Glomerular visceral epithelial cell (primary cell): ENCODE results near the gene GRK5.
A peak's percentile ranks its signal among the peaks of the same experiment; 100 is the strongest.
"Not testable (repeated sequence)": the region's sequence is repeated elsewhere in the genome, so short reads cannot be mapped to it uniquely, and the experiment has no call there.

Experiments used
- DNase-seq: peaks from one replicate; pipeline ENCODE4 v3.0.0-alpha.2; 2016; ENCODE audit errors: extremely low spot score

The GRK5 gene

GRCh38 chr10:119250641-119251314 is 43.4 kb downstream of the GRK5 start:
- peak; percentile 18 for DNase-seq

GRCh38 chr10:119251315-119251708 is 43.9 kb downstream of the GRK5 start:
- DNase-seq, result no peak

GRCh38 chr10:119252051-119252465 is 44.7 kb downstream of the GRK5 start:
- no peak for DNase-seq

GRCh38 chr10:119252470-119253151 is 45.2 kb downstream of the GRK5 start:
- no peak for DNase-seq

- DNase-seq, result peak; percentile 88
Observed at GRCh38 chr10:119253433-119254174, 46.2 kb downstream of the GRK5 start.

GRCh38 chr10:119254335-119254734 is 47.0 kb downstream of the GRK5 start:
- DNase-seq, result no peak

GRCh38 chr10:119256030-119256429 is 48.7 kb downstream of the GRK5 start:
- no peak for DNase-seq

- DNase-seq, result no peak
Observed at GRCh38 chr10:119256897-119257296, 49.5 kb downstream of the GRK5 start.

GRCh38 chr10:119257899-119258419 is 50.6 kb downstream of the GRK5 start:
- no peak for DNase-seq

- no peak for DNase-seq
Observed at GRCh38 chr10:119259345-119259744, 52.0 kb downstream of the GRK5 start.

- DNase-seq, result not testable (repeated sequence)
Observed at GRCh38 chr10:119261016-119261415, 53.6 kb downstream of the GRK5 start.

GRCh38 chr10:119263951-119264617 is 56.7 kb downstream of the GRK5 start:
- no peak for DNase-seq

GRCh38 chr10:119265691-119266090 is 58.3 kb downstream of the GRK5 start:
- DNase-seq, result no peak

- no peak for DNase-seq
Observed at GRCh38 chr10:119267384-119267783, 60.0 kb downstream of the GRK5 start.

GRCh38 chr10:119268428-119268827 is 61.1 kb downstream of the GRK5 start:
- no peak for DNase-seq

- no peak for DNase-seq
Observed at GRCh38 chr10:119268871-119269506, 61.6 kb downstream of the GRK5 start.

- no peak for DNase-seq
Observed at GRCh38 chr10:119269737-119270136, 62.4 kb downstream of the GRK5 start.

- DNase-seq, result peak; percentile 29
Observed at GRCh38 chr10:119270762-119271366, 63.5 kb downstream of the GRK5 start.

- not testable (repeated sequence) for DNase-seq
Observed at GRCh38 chr10:119272338-119272734, 65.0 kb downstream of the GRK5 start.

- DNase-seq, result no peak
Observed at GRCh38 chr10:119272736-119273135, 65.4 kb downstream of the GRK5 start.

- DNase-seq, result no peak
Observed at GRCh38 chr10:119273413-119273812, 66.0 kb downstream of the GRK5 start.
